ENCODE results near the gene POC1A. TPM values are rescaled to one million over a fixed set of nuclear protein-coding genes. Genes with fewer than 3 reads are reported as not detected.
A peak's percentile ranks its signal among the peaks of the same experiment; 100 is the strongest.

Gene POC1A
- total RNA-seq, 1 donor from 2014 or later: 3.1 TPM

DNA sequence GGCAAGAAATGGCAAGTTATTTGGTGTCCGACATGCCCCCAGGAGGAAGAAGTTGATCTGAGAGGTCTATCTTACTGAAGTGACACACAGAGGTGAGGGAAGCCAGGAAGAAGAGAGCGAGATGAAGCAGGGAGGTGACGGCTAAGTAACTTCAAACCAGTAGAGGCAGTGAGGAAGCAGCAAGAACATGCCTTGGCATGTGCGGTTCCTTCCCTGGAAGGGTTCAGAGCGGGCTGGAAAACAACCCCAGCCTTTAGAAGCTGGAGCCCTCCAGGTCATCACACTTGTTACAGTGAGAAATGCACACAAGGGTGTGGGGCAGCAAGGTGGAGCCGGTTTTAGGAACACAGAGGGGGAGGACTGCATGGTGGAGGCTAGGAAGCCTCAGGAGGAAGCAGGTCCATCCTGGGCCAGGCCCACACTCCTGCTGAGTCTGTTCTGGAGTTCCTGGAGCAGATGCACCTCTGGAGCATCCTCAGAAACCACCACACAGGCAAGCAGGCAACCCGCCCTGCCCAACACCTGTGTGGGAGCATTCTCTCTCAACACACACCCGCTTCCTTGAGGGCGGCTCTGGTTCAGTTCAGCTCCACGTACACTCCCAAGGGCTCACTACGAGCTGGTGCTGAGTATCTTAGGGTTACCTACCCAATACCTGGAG is 47.1 kb downstream of the POC1A start:
- DNase-seq (ENCODE audit: low spot score): no peak

DNA sequence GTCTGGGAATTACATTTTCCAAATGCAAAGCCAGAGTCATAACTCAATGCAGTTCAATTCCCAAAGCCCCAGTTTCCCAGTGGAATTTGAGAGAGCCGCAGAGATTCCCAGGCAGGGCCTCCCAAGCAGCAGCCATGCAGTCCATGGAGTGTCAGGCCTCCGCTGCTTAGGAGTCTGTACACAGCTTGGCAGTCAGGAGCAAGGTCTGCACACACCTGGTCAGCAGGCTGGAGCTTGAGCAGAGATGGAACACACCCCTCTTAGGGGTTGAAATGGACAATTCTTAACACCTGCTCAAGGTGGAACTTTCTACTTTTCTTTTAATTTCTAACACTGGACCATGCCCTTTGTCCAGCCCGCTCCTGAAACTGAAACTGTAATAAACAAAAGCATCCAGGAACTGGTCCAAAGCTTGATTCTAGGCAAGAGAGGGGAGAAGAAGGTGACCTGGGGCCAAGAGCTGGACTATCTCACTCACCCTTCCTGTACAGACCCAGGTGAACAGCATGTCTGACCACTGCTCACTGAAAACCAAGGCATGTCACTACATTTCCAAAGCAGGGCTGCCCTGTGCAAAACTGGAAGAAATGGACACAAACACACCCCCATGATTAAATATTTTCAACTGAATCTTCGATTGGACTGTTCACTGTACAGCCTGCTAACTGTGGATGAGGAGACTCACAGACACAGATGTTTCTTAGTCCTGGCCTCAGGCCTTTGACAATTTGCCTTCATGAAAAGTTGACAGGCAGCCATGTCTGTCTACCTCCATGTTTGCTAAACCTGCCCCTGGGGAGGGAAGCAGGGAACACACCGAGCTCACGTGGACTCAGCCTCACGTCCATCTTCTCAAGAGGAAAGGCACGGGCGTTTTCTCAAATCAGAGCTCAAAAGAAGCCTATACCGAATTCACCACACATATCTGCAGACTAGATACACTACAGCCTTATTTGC is 49.3 kb downstream of the POC1A start:
- DNase-seq (ENCODE audit: low spot score): no peak

DNA sequence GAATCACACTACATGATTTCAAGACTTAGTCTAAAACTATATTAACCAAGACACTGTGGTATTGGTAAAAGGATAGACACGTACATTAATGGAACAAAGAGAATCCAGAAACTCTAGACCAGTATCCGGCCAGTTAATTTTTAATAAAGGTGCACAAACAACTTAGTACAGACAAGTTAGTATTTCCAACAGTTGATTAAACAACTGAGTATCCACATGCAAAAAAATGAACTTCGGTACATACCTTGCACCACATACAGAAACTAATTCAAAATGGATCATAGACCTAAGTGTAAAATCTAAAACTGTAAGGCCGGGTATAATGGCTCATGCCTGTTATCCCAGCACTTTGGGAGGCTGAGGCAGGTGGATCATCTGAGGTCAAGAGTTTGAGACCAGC is 51.3 kb downstream of the POC1A start:
- no peak for DNase-seq (ENCODE audit: low spot score)

DNA sequence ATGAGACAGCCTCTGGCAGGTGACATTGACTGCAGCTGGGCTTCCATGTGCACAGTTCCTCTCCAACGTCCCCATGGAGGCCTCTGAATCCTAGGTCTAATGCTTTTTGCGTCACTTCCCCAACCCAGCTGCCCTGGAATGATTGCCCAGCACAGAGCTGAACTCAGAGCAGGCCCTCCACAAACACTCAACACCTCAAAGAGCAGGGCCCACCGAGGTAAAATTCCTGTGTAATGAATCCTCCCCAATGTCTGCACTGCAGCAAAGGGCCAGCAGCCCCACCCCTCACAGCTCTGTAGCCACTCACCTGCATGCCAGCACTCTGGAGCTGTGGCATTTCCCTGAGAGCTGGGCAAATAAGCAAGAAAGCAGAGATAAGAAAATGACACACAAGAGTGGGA is 55.2 kb downstream of the POC1A start:
- no peak for DNase-seq (ENCODE audit: low spot score)

DNA sequence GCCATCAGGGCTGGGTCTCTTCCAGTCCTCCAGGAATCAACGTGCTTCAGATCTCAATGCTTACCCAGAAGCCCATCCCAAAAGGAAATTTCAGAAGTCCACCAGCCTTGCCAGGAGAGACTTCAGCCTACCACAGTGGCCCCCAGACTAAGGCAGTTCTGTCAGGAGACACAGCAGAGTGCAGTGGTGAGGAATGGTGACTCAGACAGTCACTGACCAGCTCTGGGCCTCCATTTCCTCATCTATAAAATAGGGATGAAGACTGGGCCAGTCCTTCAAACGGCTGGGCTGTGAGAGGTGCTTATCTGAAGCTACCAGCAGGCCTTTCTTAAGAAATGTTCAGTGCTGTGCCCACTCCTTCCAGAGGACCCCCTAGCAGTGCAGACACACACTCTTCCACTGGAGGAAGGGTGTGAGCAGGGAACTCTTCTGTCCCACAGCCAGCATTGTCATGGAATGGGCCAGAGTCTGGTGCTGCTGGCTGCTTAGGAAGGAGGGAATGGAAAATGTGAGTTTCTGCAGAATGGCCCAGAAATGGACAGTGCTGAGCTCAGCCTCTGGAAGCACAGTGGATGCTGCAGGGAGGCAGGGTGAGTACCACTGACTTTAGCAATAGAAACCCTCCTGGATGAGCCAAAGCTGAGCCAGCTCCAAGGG is 56.2 kb downstream of the POC1A start:
- DNase-seq (ENCODE audit: low spot score): no peak

DNA sequence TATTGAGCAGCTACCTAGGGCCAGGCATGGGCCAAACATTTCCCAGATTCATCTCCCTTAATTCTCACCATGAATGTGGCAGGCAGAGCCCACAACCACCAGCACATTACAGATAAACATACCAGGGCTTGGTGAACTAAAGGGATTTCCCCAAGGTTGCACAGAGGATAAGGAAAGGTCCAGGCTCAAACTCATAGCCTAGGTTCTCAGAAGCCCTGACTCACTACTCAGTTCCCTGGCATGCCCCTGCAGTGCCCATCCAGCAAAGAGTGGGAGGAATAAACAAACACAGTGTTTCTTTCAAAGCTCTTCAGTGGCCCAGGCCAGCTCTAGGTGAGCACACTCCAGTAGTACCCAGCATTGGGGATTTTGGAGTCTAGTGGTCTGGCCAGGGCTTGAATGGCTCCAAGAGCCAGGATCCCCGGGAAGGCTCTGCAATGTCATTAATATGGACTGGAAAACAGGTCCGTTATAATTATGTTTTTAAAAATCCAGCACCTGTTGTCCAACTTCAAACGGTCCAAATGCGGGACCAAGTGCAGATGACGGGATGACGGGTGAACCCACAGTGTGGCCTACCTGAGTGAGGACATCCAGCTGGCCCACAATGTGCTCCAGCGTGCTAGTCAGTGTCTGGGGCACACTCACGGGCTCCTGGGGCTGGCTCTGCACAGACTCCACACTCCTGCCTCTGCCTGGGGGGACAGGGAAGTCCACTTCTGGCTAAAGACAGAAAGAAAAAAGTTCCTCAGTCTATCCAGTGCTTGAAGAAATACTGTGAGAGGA is 58.0 kb downstream of the POC1A start:
- DNase-seq (ENCODE audit: low spot score): no peak

DNA sequence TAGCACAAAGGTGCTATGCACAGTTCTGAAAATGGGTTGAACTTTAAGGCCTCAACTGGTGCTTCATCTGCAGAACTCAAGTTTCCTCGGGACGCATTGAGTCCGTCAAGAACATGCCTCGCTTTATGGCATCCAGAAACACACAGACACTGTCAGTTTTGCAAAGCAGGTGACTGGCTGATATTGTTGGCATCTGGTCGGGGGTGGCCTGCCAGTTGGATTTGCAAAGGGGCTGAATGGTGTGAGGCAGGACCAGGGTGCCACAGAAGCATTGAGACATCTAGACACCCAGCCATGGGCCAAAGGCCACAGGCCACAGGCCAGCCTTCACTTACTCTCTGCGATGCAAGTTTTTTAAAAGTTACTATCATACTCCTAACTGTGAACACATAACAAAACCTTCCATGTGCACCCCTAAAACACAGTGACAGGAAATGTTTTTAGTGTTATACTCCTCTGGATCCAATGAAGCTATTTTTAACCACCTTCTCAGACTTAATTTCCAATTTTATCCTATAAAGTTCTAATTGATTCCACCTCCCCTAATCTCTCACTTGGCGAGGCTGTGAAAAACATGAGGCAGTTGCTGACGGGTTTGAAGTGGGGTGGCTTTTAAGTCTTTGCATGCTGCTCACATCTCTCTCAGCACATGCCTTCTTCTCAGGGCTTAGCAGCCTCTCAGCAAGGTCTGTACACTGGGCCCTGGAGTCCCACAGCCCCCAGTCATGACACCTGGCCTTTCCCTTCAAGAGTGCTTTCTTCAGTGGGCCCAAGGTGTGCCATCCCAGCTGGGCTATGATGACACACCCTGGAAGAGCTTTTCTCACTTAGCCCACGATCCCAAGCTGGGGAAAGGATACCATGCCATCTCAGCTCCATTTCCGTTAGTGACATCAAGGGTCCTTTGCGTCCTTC is 59.4 kb downstream of the POC1A start:
- DNase-seq (ENCODE audit: low spot score): no peak

DNA sequence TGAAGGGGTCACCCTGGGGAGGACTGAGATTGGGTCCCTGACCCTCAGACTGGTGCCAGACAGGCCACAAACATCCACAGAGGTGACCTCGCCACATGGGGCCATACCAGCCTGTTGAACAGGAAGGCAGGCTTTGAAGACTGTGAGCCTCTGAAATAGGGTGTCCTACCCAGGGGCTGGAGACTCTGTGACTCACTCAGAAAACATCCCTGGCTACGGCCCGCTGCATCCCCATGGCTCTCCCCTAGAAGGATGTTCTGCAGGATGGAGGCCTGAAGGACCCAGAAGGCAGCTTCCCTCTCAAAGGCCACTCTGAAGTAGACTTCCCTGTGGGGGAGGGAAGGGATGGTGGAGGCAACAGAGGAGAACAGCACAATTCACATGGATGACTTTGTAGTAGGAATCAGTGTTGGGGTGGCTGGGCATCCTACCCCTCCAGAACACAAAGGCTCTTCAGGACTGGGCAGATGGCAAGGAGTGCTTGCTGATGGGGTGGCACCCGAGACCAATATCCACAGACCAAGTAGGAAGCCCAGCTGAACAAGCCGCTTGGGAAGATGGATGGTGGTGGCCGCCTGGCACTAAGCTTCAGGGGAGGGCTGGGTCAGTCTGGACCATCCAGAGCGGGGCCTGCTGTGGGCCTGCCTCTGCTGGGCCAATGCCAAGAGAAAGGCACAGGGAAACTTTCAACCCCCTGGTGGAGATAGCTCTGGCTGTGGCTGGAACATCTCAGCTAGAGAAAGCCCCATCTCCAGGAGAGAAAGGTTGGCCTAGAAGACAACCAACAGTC is 60.3 kb downstream of the POC1A start:
- DNase-seq (ENCODE audit: low spot score): peak; percentile 50

DNA sequence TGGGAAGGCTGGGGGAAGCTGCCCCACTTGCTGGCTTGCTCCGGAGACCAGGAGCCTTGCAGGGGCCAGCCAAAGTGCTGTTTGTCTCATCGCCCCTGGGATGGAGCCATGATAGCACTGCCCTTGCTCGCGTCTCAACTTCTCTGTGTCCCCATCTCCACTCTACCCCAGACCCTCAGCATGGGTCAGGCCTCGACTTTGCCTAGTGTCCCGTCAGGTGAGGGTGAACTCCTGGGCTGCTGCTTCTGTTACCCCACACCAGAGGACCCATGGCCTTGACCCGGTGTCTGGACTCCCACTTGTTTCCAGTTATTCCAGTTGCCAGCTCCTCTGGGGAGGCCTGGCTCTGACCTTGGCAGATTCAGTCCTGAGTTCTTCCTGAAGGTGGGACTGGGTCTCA is 61.3 kb downstream of the POC1A start:
- no peak for DNase-seq (ENCODE audit: low spot score)

DNA sequence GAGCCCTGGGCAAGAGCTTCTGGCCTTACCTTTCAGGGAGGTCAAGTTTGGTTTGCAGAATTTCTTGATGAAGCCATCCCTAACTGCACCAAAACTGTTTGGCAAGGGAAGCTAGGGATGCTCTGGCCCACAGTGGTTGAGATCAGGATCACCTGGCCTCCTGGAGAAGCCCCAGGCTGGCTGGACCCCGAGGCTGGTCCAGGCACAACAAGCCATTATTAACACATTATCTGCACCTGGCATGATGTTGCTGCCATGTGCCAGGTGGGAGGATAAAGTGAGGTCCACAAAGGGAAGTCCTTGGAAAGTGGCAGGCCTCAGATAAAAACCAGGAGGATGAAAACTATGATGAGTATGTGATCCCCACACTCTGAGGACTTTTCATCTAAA is 62.0 kb downstream of the POC1A start:
- no peak for DNase-seq (ENCODE audit: low spot score)

DNA sequence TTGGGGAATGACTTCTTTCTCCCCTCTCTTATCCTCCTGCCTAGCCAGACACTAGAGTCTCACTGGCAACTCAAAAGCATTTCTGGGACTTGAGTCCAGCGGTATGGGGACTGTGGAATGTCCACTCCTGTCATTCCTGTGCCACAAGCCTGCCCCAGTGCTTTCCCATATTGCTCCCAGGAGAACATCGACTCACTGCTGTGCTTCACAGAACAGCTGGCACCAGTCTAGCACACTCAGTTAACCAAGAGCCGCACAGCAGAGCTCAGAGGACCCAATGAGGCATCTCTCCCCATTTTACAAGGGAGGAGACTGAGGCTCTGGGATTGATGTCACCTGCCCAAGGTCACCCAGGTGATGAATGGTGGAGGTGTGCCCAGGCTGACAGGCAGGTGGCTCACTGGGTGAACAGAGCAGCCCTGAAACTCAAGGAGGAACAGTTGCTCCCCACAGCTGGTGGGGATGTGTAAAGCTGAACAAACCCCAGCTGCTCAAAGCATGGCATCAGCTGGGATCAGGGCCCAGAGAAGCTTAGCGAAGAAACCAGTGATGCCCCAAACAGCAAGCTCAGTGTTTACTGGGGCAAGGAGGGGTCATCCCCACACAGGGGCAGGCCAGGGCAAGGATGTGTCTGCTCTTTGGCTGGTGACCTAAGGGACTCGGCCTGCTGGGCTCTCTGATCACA is 62.5 kb downstream of the POC1A start:
- no peak for DNase-seq (ENCODE audit: low spot score)

DNA sequence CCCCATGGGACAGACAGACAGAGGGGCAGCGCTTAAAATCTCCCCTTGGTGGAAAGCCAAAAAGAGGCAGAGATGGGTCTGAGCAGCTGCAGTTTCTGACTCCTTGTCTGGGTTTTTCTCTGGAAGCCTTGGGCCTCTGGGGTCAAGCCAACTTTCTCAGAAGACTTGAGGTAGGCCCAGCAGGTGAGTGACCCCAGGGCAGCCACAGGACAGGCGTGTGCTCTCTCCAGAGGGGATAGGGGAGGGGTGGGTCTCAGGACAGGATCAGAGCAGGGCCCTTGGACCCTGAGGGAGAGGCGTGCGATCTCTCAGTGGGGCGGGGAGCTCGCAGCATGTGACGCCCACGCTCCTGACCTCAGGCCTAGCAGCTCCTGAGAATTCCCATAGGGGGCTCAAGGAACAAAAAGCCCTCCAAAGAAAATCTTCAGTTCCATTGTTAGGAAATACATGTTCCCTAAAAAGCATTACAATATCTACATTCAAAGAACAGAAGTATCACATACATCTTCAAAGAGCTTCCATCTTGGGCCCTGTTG is 63.2 kb downstream of the POC1A start:
- no peak for DNase-seq (ENCODE audit: low spot score)

DNA sequence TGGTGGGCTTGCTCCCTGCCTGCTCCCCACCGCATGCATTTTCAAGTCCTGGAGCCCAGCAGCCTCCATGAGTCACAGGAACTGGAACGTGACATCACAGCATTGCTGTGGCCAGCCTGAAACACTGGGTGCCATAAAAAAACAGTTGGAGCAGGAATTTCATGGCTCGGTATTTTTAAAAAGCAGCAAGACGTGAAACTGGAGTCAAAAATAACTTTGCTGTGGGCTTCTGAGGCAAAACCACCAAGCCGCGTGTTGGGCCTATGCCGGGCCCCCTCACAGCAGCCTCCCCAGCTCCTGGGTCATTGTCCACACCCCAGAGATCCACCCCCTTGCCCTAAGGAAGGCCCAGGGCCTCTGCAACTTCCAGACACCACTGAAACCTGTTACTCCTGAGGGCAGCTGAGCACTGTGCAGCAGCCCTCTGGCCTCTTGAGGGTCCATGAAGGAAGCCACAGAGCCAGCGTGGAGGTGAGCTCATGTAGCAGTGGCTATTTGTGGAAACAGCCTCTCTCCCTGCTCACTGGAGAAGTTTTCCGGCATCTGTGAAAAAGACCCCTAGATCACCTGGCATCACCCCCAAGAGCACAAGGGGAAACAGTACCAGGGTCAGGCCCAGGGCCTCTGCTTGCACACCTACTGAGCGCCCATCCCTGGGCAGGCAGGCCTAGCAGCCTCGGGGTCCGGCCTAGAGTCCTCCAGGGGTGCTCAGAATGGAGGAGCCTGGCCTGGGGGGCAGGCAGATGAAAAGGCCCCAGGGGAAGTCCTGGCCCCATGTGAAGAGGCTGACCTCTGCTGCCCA is 63.9 kb downstream of the POC1A start:
- DNase-seq (ENCODE audit: low spot score): peak; percentile 68

DNA sequence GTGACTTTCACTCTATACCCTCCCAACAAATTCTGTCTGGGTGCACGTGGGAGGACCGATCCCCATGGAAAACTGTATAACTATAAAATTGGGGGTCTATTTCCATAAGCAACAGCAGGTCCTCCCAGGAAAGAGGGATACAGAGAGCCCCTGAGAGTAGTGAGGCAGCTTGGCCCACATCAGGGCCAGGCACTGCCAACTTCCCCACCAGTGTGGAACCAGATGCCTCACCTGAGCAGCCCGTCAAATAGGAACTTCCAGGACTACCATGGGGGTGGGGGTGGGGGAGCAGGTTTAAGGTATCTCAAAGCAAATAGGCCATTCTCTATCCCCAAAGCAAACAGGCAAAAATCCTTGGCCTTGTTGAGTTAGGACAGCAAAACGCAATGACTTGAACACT is 64.5 kb downstream of the POC1A start:
- no peak for DNase-seq (ENCODE audit: low spot score)

DNA sequence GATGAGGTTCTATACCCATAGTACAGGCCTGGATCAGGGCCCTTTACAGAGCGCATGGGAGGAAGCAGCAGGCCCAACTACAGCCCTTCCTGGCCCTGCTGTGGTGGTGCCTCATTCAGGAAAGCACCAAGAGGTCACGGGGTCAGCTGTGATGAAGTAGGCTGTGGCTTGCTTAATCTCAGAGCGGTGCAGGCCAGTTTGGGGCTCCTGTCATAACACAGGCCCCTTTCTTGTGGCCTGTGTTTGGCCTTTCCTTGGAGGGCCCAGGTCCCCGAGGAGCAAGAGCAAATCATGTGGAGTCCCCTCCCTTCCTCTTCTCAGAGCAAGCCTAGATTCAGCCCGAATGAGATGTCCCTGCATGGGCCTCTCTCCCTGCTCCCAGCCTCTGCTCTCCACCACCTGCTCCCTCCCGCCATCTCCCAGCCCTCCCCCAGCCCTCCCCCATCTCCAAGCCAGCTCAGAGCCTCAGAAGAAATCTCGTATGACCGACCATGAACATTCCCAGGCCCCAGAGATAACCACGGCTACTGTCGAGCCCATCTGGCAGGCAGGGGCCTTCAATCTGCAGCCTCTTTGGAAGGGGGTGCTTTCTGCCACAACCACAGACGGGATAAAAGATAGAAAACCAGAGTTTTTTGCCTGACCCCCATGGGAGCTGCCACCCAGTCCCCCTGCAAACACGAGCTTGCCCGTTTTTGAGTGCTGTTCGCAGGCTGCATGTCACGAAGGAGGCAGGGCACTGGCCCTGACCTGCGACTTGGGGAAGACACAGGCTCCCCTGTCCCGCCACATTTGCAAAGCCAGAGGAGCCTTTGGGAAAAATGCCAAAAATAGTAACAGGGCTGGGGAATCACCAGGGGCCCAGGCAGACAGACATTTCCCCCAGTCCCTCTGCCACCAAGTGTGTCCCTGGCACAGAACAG is 65.5 kb downstream of the POC1A start:
- peak; percentile 59 for DNase-seq (ENCODE audit: low spot score)

DNA sequence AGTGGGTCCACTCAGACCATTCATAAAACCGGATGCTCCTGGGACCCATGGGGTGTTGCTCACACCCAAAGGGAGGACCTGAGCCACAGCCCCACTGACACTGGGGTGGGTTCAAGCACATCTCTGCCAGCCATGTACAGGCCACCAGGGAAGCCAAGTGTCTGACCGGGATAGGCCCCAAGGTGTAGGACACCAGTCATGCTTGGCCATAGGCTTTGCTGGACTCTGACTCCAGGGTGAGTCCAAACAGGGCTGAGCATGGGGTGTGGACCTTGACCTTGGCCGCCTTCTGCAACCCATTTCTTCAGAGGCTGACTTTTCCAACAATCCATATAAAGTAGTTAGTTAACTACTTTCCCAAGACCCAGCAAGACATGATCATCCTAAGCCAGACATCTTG is 66.5 kb downstream of the POC1A start:
- DNase-seq (ENCODE audit: low spot score): no peak

All from umbilical cord (tissue), 2 donors.